Measurements from ENCODE around the gene NT5C1B. TPM values are rescaled to one million over a fixed set of nuclear protein-coding genes. Genes with fewer than 3 reads are reported as not detected.

Gene NT5C1B
- total and polyA plus RNA-seq, 2 donors from 2014 or later, result not detected

- H3K9me3 ChIP-seq (ENCODE audit: control insufficient read depth in 2 of 3, insufficient read depth in 1 of 3, low read length in 3 of 3), result no peaks in the 10 kb centered on the region
- H3K36me3 ChIP-seq (ENCODE audit: control insufficient read depth in 2 of 3, insufficient read depth in 3 of 3, low read length in 3 of 3), result no peaks in the 10 kb centered on the region
- H3K27me3 ChIP-seq (ENCODE audit: control insufficient read depth, insufficient read depth, low read length), result no peaks in the 10 kb centered on the region
- FAIRE-seq, result no peak
- no peak overlapping the region for H3K27ac ChIP-seq (ENCODE audit: low read depth in 2 of 2, low read length in 2 of 2)
- intact Hi-C loops (cut with DNase I), result no loop called here
- no peak overlapping the region for H3K4me3 ChIP-seq (ENCODE audit: low read length in 3 of 3)
- no peak for TF ChIP-seq CTCF (IDR thresholded peaks at IDR 0.05; ENCODE audit: borderline replicate concordance, extremely low read depth, insufficient read depth)
- no peak overlapping the region for H3K9ac ChIP-seq (ENCODE audit: low read length in 3 of 3)
- H3K4me1 ChIP-seq (ENCODE audit: control insufficient read depth in 2 of 3, insufficient read depth in 2 of 3, low read depth in 1 of 3, low read length in 3 of 3), result no peaks in the 10 kb centered on the region
- no peak for DNase-seq
These were observed 12.9 kb upstream of the NT5C1B start for GRCh38 chr2:18602298-18602697.

- Histone ChIP-seq H3K27ac (ENCODE audit: low read depth in 2 of 2, low read length in 2 of 2) (no peak overlapping the region), H3K9ac (ENCODE audit: low read length in 3 of 3) (no peak overlapping the region), H3K4me1 (ENCODE audit: control insufficient read depth in 2 of 3, insufficient read depth in 2 of 3, low read depth in 1 of 3, low read length in 3 of 3) (no peaks in the 10 kb centered on the region), H3K36me3 (ENCODE audit: control insufficient read depth in 2 of 3, insufficient read depth in 3 of 3, low read length in 3 of 3) (no peaks in the 10 kb centered on the region), H3K27me3 (ENCODE audit: control insufficient read depth, insufficient read depth, low read length) (no peaks in the 10 kb centered on the region), H3K4me3 (ENCODE audit: low read length in 3 of 3) (no peak overlapping the region), H3K9me3 (ENCODE audit: control insufficient read depth in 2 of 3, insufficient read depth in 1 of 3, low read length in 3 of 3) (no peaks in the 10 kb centered on the region)
- DNase-seq (no peak), FAIRE-seq (no peak)
- intact Hi-C loops (cut with DNase I), result no loop called here
- TF ChIP-seq CTCF (IDR thresholded peaks at IDR 0.05; ENCODE audit: borderline replicate concordance, extremely low read depth, insufficient read depth), result no peak
These were observed 10.9 kb upstream of the NT5C1B start for GRCh38 chr2:18600255-18600613.

- no peak for FAIRE-seq
- intact Hi-C loops (cut with DNase I), result no loop called here
- H3K36me3 ChIP-seq (ENCODE audit: control insufficient read depth in 2 of 3, insufficient read depth in 3 of 3, low read length in 3 of 3), result no peaks in the 10 kb centered on the region
- H3K4me3 ChIP-seq (ENCODE audit: low read length in 3 of 3), result no peak overlapping the region
- no peak for TF ChIP-seq CTCF (IDR thresholded peaks at IDR 0.05; ENCODE audit: borderline replicate concordance, extremely low read depth, insufficient read depth)
- H3K27me3 ChIP-seq (ENCODE audit: control insufficient read depth, insufficient read depth, low read length), result no peaks in the 10 kb centered on the region
- H3K27ac ChIP-seq (ENCODE audit: low read depth in 2 of 2, low read length in 2 of 2), result no peak overlapping the region
- no peak overlapping the region for H3K9ac ChIP-seq (ENCODE audit: low read length in 3 of 3)
- H3K9me3 ChIP-seq (ENCODE audit: control insufficient read depth in 2 of 3, insufficient read depth in 1 of 3, low read length in 3 of 3), result no peaks in the 10 kb centered on the region
- H3K4me1 ChIP-seq (ENCODE audit: control insufficient read depth in 2 of 3, insufficient read depth in 2 of 3, low read depth in 1 of 3, low read length in 3 of 3), result no peaks in the 10 kb centered on the region
- DNase-seq, result no peak
These were observed 10.3 kb upstream of the NT5C1B start for GRCh38 chr2:18599509-18600254.

All from kidney (tissue), 14 donors.